Lower lobe of right lung (tissue), 2 donors: ENCODE data around the gene ARIH1. TPM values are rescaled to one million over a fixed set of nuclear protein-coding genes. Genes with fewer than 3 reads are reported as not detected.
A peak's percentile ranks its signal among the peaks of the same experiment; 100 is the strongest.
"Not testable (repeated sequence)": the region's sequence is repeated elsewhere in the genome, so short reads cannot be mapped to it uniquely, and the experiment has no call there.

Experiments used
- ATAC-seq, 2 donors: fragments of 200-7000 bp; cut with Tn5 transposase; one replicate each; pipeline ENCODE4 v1.9.1; 2020 to 2022; ENCODE audit warnings: mild to moderate bottlenecking in 2 of 2, moderate library complexity in 2 of 2
- DNase-seq: peaks from one replicate; pipeline ENCODE4 v3.0.0-alpha.2; 2020
- H3K27ac ChIP-seq: fragments of 200-600 bp; one replicate; pipeline ENCODE4 v1.8.0; 2022
- H3K27me3 ChIP-seq: fragments of 200-600 bp; one replicate; pipeline ENCODE4 v1.8.0; 2022; ENCODE audit warnings: low read depth
- H3K36me3 ChIP-seq: fragments of 200-600 bp; one replicate; pipeline ENCODE4 v1.8.0; 2022; ENCODE audit warnings: mild to moderate bottlenecking
- H3K4me1 ChIP-seq: fragments of 200-600 bp; one replicate; pipeline ENCODE4 v1.8.0; 2022
- H3K4me3 ChIP-seq: fragments of 200-600 bp; one replicate; pipeline ENCODE4 v1.8.0; 2022; ENCODE audit warnings: mild to moderate bottlenecking
- H3K9me3 ChIP-seq: fragments of 200-600 bp; one replicate; pipeline ENCODE4 v1.8.0; 2022
- CTCF ChIP-seq: fragments of 200-600 bp; IDR thresholded peaks from one replicate; pipeline ENCODE4 v1.8.0; 2022; ENCODE audit warnings: antibody characterized with exemption, mild to moderate bottlenecking
- intact Hi-C: fragments of 100-400 bp; cut with DNase I; formaldehyde crosslinking; loops from one replicate; pipeline ENCODE4 v1.11.0; 2022
- total RNA-seq: library from RNA; stranded (reverse); fragmentation: NEBNext Ultra II Directional; extraction: Animal tissue kit (Norgen Biotek cat#: 25700); gene quantifications from one replicate; pipeline ENCODE4 v1.2.1, GENCODE V29; 2021
- donor health status: DM: no; HTN: yes; CAD: no; lungs with severe emphysema.

ARIH1 gene
- total RNA-seq, 1 donor from 2014 or later: 149 TPM

GRCh38 chr15:72616491-72617210 lies 142.5 kb downstream of the ARIH1 start:
- Histone ChIP-seq H3K9me3 (no peaks in the 10 kb centered on the region), H3K4me1 (no peaks in the 10 kb centered on the region), H3K27ac (no peak overlapping the region), H3K27me3 (no peaks in the 10 kb centered on the region), H3K4me3 (no peak overlapping the region), H3K36me3 (no peaks in the 10 kb centered on the region)
- no peak for ATAC-seq
- no peak for DNase-seq
- intact Hi-C loops: no loop called here
- TF ChIP-seq CTCF: no peak

- H3K27me3 ChIP-seq, H3K36me3 ChIP-seq, intact Hi-C loops, H3K27ac ChIP-seq, H3K4me1 ChIP-seq, H3K9me3 ChIP-seq, ATAC-seq, H3K4me3 ChIP-seq, DNase-seq: not testable (repeated sequence)
Measured at GRCh38 chr15:72623854-72624253, 149.7 kb downstream of the ARIH1 start.

- H3K4me1 ChIP-seq, H3K4me3 ChIP-seq, DNase-seq, intact Hi-C loops, ATAC-seq, H3K27me3 ChIP-seq, H3K9me3 ChIP-seq, H3K27ac ChIP-seq, H3K36me3 ChIP-seq: not testable (repeated sequence)
Measured at GRCh38 chr15:72626153-72626552, 152.0 kb downstream of the ARIH1 start.

- DNase-seq, H3K9me3 ChIP-seq, ATAC-seq: not testable (repeated sequence)
Measured at GRCh38 chr15:72628249-72629067, 154.3 kb downstream of the ARIH1 start.

GRCh38 chr15:72629068-72629570 lies 155.0 kb downstream of the ARIH1 start:
- H3K27me3 ChIP-seq, DNase-seq, H3K4me3 ChIP-seq, H3K36me3 ChIP-seq, H3K27ac ChIP-seq, intact Hi-C loops, H3K4me1 ChIP-seq, ATAC-seq, H3K9me3 ChIP-seq: not testable (repeated sequence)

More at GRCh38 chr15:72628249-72629067, 154.3 kb downstream of the ARIH1 start:
- H3K27me3 ChIP-seq, H3K4me3 ChIP-seq, intact Hi-C loops, H3K36me3 ChIP-seq, H3K27ac ChIP-seq, H3K4me1 ChIP-seq: not testable (repeated sequence)

GRCh38 chr15:72636519-72637282 lies 162.6 kb downstream of the ARIH1 start:
- H3K36me3 ChIP-seq, intact Hi-C loops: not testable (repeated sequence)
- peak; percentile 84 for DNase-seq

GRCh38 chr15:72639759-72640483 lies 165.8 kb downstream of the ARIH1 start:
- H3K4me3 ChIP-seq, ATAC-seq, intact Hi-C loops, DNase-seq, H3K36me3 ChIP-seq, H3K27me3 ChIP-seq, H3K4me1 ChIP-seq, H3K9me3 ChIP-seq, H3K27ac ChIP-seq: not testable (repeated sequence)

More at GRCh38 chr15:72636519-72637282, 162.6 kb downstream of the ARIH1 start:
- peak overlapping the region; percentile 44 for H3K4me3 ChIP-seq
- ATAC-seq: peak; percentile 88 to 94
- not testable (repeated sequence) for H3K4me1 ChIP-seq, H3K27me3 ChIP-seq, H3K9me3 ChIP-seq
- peak overlapping the region; percentile 31 for H3K27ac ChIP-seq

- H3K36me3 ChIP-seq, ATAC-seq, DNase-seq, H3K9me3 ChIP-seq, H3K4me1 ChIP-seq, H3K4me3 ChIP-seq, H3K27me3 ChIP-seq, H3K27ac ChIP-seq, intact Hi-C loops: not testable (repeated sequence)
Measured at GRCh38 chr15:72642271-72642670, 168.1 kb downstream of the ARIH1 start.

GRCh38 chr15:72648631-72649253 lies 174.6 kb downstream of the ARIH1 start:
- DNase-seq, H3K36me3 ChIP-seq, H3K27me3 ChIP-seq, intact Hi-C loops, H3K9me3 ChIP-seq, H3K4me1 ChIP-seq, ATAC-seq, H3K4me3 ChIP-seq, H3K27ac ChIP-seq: not testable (repeated sequence)
